Gastrocnemius medialis (tissue), 4 donors: Measurements from ENCODE around the gene ZBTB46. TPM values are rescaled to one million over a fixed set of nuclear protein-coding genes. Genes with fewer than 3 reads are reported as not detected.

Source experiments
- ATAC-seq, 2 donors: fragments of 150-250 bp; one replicate each; pipeline ENCODE4 v1.9.1; 2016
- DNase-seq, 2 donors: peaks; one replicate each; pipeline ENCODE4 v3.0.0-alpha.2; 2019
- H3K27ac ChIP-seq, 4 donors: fragments of 200-600 bp; sonication (generic); 1 replicate in 1 of 4; 2 replicates in 3 of 4; pipeline ENCODE4 v1.5.1; 2016 to 2018; ENCODE audit warnings: mild to moderate bottlenecking in 2 of 4, moderate library complexity in 1 of 4
- H3K27me3 ChIP-seq, 3 donors: fragments of 200-600 bp; sonication (generic) in 2 of 3; 1 replicate in 1 of 3; 2 replicates in 2 of 3; pipeline versions ENCODE4 v1.5.1 to v1.6.0; 2016 to 2019; ENCODE audit warnings: mild to moderate bottlenecking in 1 of 3, moderate library complexity in 1 of 3
- H3K36me3 ChIP-seq, 2 donors: fragments of 200-600 bp; sonication (generic) in 1 of 2; one replicate each; pipeline ENCODE4 v1.5.1; 2017 to 2018
- H3K4me1 ChIP-seq, 2 donors: fragments of 200-600 bp; sonication (generic) in 1 of 2; one replicate each; pipeline ENCODE4 v1.5.1; 2016 to 2017; ENCODE audit warnings: mild to moderate bottlenecking in 2 of 2
- H3K4me3 ChIP-seq, 4 donors: fragments of 200-600 bp; sonication (generic) in 3 of 4; 1 replicate in 1 of 4; 2 replicates in 3 of 4; pipeline ENCODE4 v1.5.1; 2016 to 2019; ENCODE audit warnings: mild to moderate bottlenecking in 2 of 4
- H3K9me3 ChIP-seq, 3 donors: fragments of 200-600 bp; sonication (generic) in 2 of 3; 1 replicate in 1 of 3; 2 replicates in 2 of 3; pipeline ENCODE4 v1.5.1; 2016 to 2019
- POLR2A ChIP-seq, 2 donors: fragments of 450-650 bp; IDR thresholded peaks; one replicate each; pipeline ENCODE4 v1.6.1; 2017; ENCODE audit warnings: antibody characterized with exemption in 2 of 2, mild to moderate bottlenecking in 2 of 2, moderate library complexity in 2 of 2
- in situ Hi-C, 4 donors: fragments of 200-750 bp; cut with MboI; loops; one replicate each; pipeline versions ENCODE4 v1.15.0 to v1.8.0; 2017; ENCODE audit warnings: low sequenced_read_pairs in 4 of 4
- intact Hi-C: fragments of 100-400 bp; cut with DNase I; formaldehyde crosslinking; loops from one replicate; pipeline ENCODE4 v1.15.1; 2023; ENCODE audit warnings: low total_unique reads
- total RNA-seq, 4 donors: library from RNA; depleted of rRNA; stranded (reverse); fragments of >200 nt; gene quantifications; one replicate each; pipeline versions ENCODE4 v1.1.0 to v1.2.3, GENCODE V29; 2016
- TF ChIP-seq, protein P1 (sequence below), 5 experiments: fragments of 450-650 bp in 3 of 5; fragments of 200-600 bp in 2 of 5; sonication (generic) in 2 of 5; IDR thresholded peaks in 4 of 5; conservative IDR thresholded peaks in 1 of 5; 1 replicate in 4 of 5; 2 replicates in 1 of 5; pipeline ENCODE4 v1.5.1; 2016 to 2019; ENCODE audit warnings: antibody characterized with exemption in 5 of 5, mild to moderate bottlenecking in 3 of 5, moderate library complexity in 3 of 5

Gene ZBTB46
- total RNA-seq, 4 donors from 2014 or later = 4.3 to 7.1 (median 5.6) TPM

DNA sequence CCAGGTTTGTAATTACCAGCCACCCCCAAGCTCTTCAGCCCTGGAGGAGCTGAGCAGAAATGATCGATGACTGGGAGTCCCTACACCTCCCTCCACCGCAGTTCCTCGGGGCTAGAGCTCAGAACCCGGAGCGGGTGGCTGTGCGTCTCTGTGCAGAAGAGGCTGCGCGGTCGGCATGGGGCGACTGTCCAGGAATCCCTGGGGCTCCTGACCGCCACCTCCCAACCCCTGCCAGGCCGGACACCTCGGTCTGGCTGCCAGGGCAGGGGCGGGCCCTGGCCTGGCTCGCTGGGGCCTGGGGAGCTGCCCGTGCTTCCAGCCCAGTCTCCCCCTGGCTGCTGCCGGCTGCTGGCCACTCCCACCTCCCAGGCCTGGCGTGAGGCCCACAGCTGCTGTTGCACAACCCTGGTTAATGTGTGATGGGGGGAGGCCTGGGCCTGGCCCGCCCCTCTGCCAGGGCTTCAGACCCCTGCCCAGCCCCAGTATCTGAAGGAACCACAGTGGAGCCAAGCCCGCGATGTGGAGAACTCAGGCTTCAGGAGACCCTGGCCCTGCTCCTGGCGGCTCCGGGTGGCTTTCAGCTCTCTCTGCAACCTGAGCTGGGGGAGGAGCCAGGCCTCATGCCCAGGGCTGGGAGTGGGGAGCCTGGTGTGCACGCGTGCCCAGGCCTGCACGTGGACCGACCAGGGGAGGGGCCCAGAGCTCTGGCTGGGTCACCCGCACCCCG is 90.3 kb downstream of the ZBTB46 start:
- H3K4me3 ChIP-seq = peak overlapping the region; percentile 58 to 74 (median 66)
- intact Hi-C loops (loop anchor here (1.0 to 2.0 kb wide), 3 partner anchors 33 to 124 kb away; partner anchors contain the start of genes ARFRP1, GMEB2 and TPD52L2), in situ Hi-C loops (no loop called here)
- peak overlapping the region; percentile 90 to 95 (median 94) for H3K27ac ChIP-seq
- peak; percentile 91 to 96 for DNase-seq
- H3K36me3 ChIP-seq = peaks cover 0 to 16% of the 10 kb centered on the region in 2 donors
- peak; percentile 53 for TF ChIP-seq POLR2A (IDR thresholded peaks at IDR 0.05)
- TF ChIP-seq, protein P1, sequence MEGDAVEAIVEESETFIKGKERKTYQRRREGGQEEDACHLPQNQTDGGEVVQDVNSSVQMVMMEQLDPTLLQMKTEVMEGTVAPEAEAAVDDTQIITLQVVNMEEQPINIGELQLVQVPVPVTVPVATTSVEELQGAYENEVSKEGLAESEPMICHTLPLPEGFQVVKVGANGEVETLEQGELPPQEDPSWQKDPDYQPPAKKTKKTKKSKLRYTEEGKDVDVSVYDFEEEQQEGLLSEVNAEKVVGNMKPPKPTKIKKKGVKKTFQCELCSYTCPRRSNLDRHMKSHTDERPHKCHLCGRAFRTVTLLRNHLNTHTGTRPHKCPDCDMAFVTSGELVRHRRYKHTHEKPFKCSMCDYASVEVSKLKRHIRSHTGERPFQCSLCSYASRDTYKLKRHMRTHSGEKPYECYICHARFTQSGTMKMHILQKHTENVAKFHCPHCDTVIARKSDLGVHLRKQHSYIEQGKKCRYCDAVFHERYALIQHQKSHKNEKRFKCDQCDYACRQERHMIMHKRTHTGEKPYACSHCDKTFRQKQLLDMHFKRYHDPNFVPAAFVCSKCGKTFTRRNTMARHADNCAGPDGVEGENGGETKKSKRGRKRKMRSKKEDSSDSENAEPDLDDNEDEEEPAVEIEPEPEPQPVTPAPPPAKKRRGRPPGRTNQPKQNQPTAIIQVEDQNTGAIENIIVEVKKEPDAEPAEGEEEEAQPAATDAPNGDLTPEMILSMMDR (IDR thresholded peaks at IDR 0.05 in 4 of 5, conservative IDR thresholded peaks at IDR 0.05 in 1 of 5) = peak in 2 of 5 experiments; percentile 47 to 60
- no peaks in the 10 kb centered on the region for H3K9me3 ChIP-seq
- peaks cover 17 to 32% of the 10 kb centered on the region in 2 donors for H3K4me1 ChIP-seq
- no peaks in the 10 kb centered on the region for H3K27me3 ChIP-seq
- peak; percentile 68 to 71 for ATAC-seq

DNA sequence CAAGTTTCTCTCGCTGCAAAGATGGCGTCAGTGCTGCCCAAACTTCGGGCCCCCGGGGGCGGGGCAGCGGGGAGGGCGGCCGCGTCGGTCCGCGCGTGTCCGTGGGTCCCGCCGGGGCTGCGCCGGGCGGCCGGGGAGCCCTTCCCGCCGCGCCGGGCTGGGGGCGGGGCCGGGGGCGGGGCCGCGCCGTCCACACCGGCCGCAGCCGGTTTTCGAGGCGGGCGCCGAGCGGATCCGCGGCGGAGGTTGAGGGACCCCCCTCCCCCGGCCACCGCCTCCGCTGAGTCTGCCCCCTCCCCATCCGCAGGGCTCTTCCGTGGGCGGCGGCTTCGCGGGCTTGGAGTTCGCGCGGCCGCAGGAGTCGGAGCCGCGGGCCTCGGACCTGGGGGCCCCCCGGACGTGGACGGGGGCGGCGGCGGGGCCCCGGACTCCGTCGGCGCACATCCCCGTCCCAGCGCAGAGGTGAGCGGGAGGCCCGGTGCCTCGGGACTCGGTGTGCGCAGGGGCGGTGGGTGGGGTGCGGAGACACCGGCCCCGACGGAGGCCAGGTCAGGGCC is 90.9 kb downstream of the ZBTB46 start:
- Histone ChIP-seq H3K27me3 (no peaks in the 10 kb centered on the region), H3K4me3 (peak overlapping the region; percentile 58 to 74 (median 66)), H3K27ac (peak overlapping the region; percentile 90 to 95 (median 94)), H3K4me1 (peaks cover 17 to 32% of the 10 kb centered on the region in 2 donors), H3K36me3 (peaks cover 0 to 22% of the 10 kb centered on the region in 2 donors), H3K9me3 (no peaks in the 10 kb centered on the region)
- peak in 1 of 2 donors; percentile 32 for DNase-seq
- no peak for TF ChIP-seq POLR2A (IDR thresholded peaks at IDR 0.05)
- TF ChIP-seq, protein P1 (IDR thresholded peaks at IDR 0.05 in 4 of 5, conservative IDR thresholded peaks at IDR 0.05 in 1 of 5) = no peak
- peak; percentile 19 to 45 for ATAC-seq
- in situ Hi-C loops (no loop called here), intact Hi-C loops (loop anchor here (1.0 to 2.0 kb wide), 3 partner anchors 33 to 125 kb away; partner anchors contain the start of genes ARFRP1, GMEB2 and TPD52L2)

DNA sequence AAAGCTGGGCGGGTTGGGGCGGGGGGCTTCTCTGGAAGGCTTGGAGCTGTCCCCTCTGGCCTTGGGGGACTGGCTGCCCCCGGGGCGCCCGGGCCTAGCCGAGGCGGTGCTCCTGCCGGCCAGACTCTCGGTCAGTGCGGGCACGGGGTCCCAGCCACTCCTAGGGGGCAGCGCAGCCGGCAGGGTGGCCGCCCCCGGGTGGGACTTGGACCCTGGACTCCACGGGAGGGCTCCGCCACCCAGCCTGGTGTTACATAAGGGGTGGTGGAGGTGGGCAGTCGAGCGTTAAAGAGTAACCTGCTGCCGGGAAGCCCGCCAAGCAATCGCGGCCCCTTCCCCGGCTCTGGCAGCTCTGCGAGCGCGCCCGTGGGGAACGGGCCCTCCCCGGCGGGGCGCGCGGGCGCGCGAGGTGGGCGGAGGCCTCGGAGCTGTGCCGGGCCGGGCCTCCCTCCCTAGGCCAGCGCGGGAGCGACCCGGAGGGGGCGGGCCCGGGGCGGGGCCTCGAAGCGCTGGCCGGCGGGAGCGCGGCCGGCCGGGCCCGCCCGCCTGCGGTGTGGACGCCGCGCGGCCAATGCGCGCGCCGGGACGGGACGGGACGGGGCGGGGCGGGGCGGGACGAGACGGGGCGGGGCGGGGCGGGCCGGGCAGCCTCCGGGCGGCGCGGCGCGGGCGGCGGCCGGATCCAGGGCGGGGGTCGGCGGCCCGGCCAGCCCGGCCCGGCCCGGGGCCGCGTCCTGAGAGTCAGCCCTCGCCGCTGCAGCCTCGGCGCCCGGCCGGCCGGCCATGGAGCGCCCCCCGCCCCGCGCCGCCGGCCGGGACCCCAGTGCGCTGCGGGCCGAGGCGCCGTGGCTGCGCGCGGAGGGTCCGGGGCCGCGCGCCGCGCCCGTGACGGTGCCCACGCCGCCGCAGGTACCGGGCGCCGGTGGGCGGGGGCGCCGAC is 91.7 kb downstream of the ZBTB46 start, which contains the start of gene SLC2A4RG:
SLC2A4RG (plus strand) TSS at position 647 of the 940 bp plus-strand sequence; CDS start at position 784, 137 bp downstream.
- Histone ChIP-seq H3K4me1 (peaks cover 17 to 32% of the 10 kb centered on the region in 2 donors), H3K9me3 (no peaks in the 10 kb centered on the region), H3K36me3 (peaks cover 0 to 29% of the 10 kb centered on the region in 2 donors), H3K27ac (peak within 1 kb of the TSS; percentile 95 to 99 (median 97)), H3K4me3 (peak within 1 kb of the TSS; percentile 58 to 91 (median 74)), H3K27me3 (no peaks in the 10 kb centered on the region)
- ATAC-seq (peak; percentile 59 to 67), DNase-seq (peak; percentile 54 to 72)
- intact Hi-C loops = loop anchor here (1.0 to 5.0 kb wide), 5 partner anchors 32 to 156 kb away; partner anchors contain the start of genes ARFRP1, DNAJC5, GMEB2 and TPD52L2
- TF ChIP-seq POLR2A (IDR thresholded peaks at IDR 0.05) = peak; percentile 32 to 33
- TF ChIP-seq, protein P1 (IDR thresholded peaks at IDR 0.05 in 4 of 5, conservative IDR thresholded peaks at IDR 0.05 in 1 of 5) = no peak
- in situ Hi-C loops = no loop called here

DNA sequence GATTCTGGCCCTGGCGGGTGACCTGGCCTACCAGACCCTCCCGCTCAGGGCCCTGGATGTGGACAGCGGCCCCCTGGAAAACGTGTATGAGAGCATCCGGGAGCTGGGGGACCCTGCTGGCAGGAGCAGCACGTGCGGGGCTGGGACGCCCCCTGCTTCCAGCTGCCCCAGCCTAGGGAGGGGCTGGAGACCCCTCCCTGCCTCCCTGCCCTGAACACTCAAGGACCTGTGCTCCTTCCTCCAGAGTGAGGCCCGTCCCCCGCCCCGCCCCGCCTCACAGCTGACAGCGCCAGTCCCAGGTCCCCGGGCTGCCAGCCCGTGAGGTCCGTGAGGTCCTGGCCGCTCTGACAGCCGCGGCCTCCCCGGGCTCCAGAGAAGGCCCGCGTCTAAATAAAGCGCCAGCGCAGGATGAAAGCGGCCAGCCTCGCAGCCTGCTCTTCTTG is 92.4 kb downstream of the ZBTB46 start:
- DNase-seq (peak; percentile 50 to 80), ATAC-seq (peak; percentile 25 to 26)
- Histone ChIP-seq H3K27ac (peak overlapping the region; percentile 93 to 99 (median 97)), H3K36me3 (peaks cover 0 to 36% of the 10 kb centered on the region in 2 donors), H3K4me3 (peak overlapping the region; percentile 57 to 91 (median 74)), H3K4me1 (peaks cover 17 to 32% of the 10 kb centered on the region in 2 donors), H3K9me3 (no peaks in the 10 kb centered on the region), H3K27me3 (no peaks in the 10 kb centered on the region)
- intact Hi-C loops (loop anchor here (1.0 to 5.0 kb wide), 2 partner anchors 96 to 157 kb away; partner anchors contain the start of gene DNAJC5), in situ Hi-C loops (no loop called here)
- TF ChIP-seq POLR2A (IDR thresholded peaks at IDR 0.05) = peak in 1 of 2 donors; percentile 20
- TF ChIP-seq, protein P1 (IDR thresholded peaks at IDR 0.05 in 4 of 5, conservative IDR thresholded peaks at IDR 0.05 in 1 of 5) = no peak
